ENCODE data around the gene WNT8A.

DNA sequence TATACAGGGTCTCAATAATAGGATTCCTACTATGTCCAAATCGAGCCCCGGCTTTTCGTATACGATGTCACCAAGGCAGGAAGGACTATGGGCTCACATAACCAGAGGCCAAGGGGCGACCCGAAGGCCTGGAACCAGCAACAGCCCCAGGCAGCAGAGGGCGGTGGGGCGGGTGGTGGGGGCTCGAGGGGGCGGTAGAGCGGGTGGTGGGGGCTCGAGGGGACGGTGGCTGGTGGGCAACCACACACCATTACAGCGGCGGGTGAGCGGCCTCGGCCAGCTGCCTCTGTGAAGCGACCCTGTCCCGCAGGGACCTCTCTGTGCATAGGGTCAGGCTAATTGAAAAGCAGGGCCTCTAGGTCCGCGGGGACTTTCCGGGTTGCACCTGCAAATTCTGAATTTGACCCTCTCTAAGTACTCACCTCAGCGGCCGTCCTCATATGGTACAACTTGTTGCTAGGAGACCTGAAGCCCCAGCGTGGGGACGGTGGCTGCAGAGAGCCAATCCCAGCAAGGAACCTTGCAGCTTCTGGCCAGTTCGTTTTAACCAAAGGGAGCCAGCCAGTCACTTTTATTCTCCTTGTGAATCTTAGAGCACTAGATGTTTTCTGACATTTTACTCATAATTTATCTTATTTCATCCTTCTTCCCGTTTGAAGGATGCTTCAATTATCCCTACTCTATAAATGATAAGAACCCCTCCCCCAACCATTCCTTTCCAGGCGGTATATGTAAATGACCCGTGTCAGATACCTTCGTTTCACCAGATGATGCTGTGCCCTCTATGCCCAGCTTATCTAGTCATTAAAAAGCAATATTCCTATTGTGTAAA, 55.3 kb downstream of the WNT8A start, which contains the start of gene NME5:
- TF ChIP-seq CTCF (IDR thresholded peaks at IDR 0.05) = no peak
- no peak for TF ChIP-seq POLR2A (IDR thresholded peaks at IDR 0.05)

All from transverse colon (tissue), 3 donors.